NCI-H146 treated with DMSO at 0.1 percent for 48 hours (cell line): ENCODE measurements around the gene TMEM255B.

Experiments
- DNase-seq: peaks from one replicate; lab custom pipeline; 2025; ENCODE audit not compliant: unreplicated experiment; lab: John Stamatoyannopoulos, UW

Gene TMEM255B

DNA sequence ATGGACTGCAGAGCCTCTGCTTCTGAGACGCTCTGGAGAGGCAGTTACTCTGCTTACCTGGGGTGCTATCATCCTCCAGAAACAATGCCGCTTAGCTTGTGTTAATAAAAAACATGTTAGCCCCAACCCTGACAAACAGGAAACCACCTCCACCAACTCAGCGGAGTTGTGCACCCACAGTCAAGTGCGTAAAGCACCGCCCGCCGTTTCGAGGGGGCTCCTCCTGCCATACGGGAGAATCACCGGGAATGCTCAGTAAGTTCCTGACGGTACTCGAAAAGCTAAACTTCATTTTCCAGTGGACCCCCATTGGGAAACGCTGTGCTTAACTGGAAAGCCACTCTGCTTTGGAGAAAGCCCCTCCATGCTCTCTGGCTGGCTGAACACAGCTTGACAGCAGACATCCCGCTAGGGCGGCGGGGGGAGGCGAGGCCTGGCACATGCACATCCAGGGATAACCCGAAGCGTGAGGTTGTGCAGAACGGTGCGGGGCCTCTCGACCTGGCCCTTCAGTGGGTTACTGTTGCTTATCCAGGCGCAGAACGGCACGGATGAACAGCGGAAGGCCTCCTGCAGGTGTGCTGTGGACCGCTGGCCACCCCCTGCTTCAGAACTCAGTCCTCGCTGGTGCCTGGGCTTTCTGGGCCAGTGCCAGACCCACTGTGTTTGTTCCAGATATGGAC, 87.8 kb downstream of the TMEM255B start:
- no peak for DNase-seq

DNA sequence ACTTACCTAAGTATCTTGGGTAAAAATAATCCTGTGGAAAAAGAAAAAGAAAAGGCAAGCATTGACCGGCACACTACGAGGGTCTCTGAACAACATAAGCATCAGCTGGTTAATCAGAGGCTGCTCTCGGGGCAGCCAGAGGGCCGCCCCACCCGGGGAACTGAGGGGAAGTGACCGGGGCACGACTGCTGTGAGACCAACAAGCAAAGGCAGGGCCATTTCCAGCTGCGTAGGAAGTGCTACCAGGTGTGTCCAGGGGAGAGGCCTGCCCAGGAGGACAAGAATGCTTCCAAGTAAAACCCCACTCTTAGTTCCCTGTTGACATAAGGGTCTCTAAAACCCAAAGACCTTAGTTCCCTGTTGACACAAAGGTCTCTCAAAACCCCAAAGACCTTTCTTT, 89.0 kb downstream of the TMEM255B start:
- no peak for DNase-seq

DNA sequence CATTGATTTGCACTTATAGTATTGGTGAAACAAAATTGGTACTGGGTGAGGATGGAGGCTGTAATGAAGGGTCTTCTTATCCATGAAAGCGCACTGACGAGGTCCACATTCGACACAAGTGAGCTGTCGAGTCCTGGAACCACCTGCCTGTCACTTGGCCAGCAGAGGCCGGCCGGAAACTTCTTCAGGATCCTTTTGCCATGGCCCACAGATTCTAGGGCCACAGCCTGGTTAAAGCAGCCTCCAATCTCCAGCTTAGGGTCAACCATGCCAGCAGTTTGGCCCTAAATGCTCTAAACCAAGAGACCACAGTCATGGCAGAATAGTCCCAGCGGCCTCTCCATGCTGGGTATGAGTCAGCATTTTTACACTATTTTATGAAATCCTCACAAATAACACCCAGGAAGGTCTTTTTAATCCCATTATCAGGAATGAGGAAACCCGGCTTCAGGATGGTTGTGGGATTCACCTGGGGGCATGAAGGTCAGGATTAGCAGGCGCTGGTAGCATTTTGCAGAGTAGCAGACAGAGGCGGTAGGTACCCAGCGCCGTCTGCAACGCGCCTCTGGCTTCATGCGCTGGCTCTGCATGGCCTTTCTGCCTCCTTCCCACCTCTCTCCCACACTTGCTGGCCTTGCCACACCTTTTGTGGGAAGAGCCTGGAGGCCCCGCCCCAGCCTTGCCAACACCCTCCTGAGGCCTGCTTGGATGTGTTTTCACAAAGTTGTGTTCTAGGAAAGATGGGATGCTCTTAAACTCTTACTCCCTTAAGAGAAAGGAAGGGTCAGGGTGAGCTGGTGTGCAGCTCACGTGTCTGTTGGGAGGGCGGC, 89.6 kb downstream of the TMEM255B start:
- no peak for DNase-seq

DNA sequence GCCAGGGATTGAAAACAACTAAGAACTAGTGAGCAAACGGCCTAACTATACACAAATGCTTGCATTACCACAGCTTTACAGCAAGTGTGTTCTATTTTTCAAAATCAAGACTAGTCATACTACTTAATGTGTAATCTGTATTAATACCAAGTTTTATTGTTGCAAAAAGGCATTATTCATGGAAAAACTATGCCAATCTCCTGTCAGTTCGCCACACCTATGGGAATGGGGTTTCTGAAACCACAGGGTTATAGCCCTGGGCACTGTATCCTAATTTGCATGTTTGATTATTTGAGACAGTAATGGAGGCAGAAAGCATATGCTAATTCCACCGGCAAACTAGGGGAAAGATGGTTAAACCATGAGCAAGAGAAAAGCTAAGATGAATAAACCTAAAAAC, 90.5 kb downstream of the TMEM255B start:
- no peak for DNase-seq

DNA sequence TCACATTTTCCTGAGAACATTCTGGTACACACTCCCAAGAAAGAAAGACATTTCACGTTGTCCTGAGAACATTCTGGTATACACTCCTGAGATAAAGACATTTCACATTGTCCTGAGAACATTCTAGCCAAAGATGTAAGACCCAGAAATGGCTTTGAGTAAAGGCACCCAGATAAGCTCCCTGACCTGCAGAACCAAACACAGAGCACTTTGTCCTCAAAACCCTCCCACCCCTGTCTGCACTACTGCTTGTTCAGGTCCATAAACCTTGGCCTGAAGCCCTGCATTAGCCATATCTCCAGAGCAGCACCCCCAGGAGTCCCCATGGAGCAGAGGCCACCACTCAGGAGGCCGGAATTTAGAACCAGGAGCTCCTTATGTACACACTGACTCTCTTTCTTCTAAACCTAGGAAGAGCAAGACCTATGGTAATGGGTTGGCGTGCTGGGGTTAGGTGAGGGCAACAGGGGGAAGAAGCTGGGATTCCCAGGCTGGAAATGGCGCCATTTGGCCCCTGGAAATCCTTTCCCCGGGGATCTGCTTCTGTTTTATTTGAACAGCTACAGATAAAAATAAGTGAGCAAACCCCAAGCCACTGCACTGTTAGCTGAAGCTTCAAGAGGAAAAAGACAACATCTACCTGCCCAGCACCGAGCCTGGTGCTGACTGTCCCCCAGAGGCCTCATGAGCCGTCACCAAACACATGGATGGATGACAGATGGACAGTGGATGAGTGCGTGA, 91.1 kb downstream of the TMEM255B start:
- no peak for DNase-seq

DNA sequence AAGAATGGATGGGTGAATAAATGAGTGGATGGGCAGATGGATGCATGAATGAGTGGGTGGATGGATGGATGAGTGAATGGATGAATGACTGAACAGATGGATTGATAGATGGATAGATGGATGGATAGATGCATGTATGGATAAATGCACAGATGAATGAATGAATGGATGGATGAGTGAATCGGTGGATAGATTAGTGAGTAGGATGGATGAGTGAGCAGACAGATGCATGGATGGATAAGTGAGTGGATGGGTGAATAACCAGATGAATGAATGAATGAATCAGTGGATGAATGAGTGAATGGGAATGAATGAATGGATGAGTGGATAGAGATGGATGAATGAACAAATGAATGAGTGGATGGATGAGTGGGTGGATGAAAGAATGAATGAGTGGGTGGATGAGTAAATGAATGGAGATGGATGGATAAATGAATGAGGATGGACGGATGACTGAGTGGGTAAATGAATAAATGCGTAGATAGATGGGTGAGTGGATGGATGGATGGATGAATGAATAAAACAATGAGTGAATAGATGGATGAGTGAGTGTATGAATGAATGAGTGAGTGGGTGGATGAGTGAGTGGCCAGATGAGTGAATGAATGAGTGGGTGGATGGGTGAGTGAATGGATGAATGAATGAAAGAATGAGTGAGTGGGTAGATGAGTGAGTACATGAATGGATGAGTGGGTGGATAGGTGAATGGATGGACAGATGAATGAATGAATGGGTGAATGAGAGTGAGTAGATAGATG, 91.9 kb downstream of the TMEM255B start:
- DNase-seq = no peak

DNA sequence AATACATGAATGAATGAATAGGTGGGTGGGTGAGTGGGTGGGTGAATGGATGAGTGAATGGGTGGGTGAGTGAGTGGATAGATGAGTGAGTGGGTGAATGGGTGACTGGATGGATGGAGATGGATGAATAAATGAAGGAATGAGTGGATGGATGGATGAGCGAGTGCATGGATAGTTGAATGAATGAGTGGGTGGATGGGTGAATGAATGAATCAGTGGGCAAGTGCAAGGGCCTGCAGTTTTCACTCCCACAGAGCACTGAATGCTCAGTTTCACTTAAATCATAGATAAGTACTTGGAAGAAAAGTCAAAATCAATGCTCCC, 92.4 kb downstream of the TMEM255B start:
- DNase-seq = no peak

DNA sequence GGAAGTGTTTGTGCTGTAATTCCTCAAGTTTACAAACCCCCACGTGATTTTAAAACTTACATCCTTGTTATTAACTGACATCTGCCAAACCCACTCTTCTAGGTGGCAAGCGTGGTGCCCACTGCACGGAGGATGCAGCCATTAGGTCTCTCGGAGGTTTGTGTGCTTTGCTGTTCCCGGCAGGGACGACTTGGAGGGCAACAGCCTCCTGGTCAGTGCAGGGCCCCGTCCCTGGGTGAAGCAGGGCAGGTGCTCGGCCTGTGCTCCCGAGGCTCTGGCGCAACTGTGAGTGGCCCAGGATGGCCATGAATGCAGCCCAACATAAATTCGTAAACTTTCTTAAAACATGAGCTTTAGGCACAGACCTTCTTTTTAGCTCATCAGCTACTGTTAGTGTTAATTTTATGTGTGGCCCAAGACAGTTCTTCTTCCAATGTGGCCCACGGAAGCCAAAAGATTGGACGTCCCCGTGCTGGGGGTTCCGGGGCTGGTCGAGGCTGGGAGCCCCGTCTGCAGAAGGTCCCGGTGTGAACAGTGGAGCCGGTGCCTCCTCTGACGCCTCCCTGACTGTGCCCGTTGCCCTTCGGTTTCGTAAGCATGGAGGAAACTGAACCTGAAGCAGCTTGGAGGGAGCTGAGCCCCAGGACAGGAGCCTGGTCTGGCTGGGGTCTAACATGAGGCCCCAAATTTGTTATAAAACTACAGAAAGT, 93.0 kb downstream of the TMEM255B start:
- no peak for DNase-seq

DNA sequence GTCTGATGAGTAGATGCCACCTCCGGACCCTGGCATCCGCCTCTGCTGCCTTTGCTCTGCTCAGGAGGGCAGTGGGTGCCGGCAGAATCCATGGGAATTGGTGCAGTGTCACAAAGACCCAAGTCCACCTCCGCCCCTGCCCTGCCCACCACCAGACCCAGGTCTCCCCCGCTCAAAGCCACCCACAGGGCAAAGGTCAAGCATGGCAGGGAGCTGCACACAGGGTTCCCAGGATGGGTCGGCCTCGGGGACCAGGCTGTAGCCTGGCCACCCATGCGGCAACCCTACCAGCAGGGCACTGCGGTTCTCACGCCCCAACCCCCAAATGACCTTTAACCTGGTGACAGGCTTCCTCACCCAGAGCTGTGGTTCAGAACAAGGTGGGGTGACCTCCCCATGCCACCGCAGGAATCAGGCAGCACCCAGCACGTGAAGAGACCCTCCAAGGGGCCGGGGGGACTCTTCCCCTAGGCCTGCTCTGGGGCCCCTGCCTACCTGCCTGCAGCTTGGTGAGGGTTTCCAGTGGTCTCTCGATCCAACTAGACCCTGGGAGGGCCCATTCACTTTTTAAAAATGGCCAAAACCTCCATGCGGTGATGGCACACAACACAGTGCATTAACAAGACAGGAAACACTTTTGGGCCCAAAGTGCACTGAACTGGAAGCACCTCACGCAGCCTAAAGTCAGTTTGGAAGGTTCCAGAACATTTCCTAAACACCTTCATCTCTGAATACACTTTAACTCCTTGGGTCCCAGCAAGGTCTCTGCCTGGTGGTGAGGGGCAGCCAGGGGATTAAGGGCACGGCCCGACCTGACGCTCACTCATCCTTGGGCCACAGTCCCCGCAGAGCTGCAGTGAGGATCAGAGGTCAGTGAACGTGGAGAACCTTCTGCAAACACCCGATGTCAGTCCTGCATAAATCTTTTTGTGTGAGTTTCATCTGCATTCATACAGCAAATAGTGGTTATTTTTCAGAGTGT, 93.8 kb downstream of the TMEM255B start:
- no peak for DNase-seq

DNA sequence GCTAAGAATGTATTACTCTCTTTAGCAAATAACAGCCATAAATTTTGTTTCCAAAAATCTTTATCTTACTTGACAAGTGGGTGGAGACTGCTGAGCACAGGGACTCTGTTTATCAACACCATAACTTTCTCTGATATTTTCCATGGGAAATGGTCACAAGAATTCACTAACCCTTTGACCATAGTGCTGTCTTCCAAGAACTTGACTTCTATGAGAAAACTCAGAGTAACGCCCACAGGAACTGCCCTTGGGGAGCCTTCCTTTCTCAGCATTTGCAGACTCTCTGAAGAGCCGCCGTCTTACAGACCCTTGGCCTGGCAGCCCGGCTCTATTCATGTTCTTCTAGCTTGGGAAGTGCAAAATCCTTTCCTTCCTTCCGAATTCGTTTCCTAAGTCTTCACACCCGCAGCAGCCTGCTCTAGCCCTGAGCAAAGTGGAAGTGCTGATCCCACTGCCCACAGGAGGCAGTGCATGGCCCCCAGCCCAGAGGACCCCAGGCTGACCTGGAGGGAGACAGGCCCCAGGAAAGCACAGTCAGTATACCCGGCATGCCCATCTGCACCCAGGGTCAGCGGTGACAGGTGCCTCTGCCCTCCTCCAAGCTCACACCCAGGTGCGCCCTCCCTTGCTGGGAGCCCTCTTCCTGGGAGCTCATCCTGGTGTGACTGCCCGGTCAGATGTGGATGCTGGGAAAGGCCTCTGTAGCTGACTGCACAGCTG, 94.7 kb downstream of the TMEM255B start:
- DNase-seq = no peak

DNA sequence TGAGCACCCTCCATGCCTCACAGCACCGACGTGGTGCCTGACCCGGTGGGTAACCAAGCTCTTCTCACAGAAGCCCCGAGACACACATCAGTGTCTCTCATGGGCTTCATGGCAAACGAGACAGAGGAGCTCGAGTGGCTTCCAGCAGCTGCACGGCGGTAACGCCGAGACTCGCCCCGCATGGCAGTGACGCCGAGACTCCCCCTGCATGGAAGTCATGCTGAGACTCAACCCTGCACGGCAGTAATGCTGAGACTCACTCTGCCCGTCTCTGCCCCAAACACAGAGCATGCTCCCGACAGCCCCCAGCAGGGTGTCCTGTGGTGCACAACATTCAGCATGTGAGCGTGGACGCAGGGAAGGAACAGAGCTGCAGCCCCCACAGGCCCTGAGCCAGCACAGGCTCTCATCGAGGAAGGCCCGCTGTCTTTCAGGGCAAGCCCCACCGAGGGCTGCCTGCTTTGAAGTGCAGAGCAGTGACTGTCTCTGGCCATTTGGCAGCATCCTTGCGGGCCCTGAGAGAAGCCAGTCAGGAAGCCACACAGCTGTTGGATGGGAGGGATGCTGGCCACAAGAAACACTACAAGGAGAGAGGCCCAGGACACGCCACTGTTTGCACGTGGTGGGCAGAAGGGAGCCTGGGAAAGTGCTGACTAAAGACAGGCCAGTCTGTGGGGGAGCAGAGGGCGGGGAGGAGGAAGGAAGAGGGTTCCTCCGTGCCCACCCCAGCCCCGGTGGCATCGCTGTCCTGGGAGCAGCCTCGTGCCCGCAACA, 95.4 kb downstream of the TMEM255B start:
- no peak for DNase-seq

DNA sequence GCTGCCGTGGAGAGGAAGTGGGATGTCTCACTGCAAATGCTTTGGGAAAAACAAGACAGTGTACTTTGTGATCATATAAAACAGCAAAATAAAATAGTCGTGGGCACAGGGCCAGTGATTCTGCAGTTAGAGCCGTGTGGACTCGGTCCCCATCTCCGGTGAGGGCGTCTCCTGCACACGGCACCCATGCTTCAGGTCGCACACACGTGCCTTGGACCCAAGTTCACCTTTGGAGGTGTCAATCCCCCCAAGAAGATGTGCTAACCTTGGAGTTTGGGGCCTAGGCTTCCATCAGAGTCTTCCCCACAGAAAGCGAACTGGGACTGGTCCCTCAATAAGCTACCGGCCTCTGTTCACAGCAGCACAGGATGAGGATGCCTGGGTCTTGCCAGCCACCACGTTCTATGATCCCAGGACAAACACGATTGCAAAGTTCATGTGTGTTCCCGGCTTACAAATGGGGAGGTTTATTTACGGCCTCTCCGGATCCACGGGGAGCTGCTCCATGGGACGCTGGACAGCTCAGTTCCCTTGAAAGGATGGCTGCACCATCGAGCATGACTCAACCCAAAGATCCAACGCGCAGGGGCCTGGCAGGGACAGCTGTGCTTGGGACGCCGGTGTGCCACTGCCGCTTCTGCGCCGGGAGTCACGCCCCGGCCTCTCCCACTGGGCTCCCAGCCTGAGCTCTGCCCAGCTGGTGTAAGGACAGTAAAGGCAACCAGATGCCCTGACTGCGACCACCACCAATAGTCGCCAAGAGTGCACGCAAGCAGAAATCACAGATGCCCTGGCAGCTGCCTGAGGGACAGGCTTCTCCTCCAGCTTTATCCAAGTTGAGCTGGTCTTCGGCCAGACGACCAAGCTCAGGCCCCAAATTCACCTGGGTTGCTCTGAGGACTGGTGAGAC, 96.2 kb downstream of the TMEM255B start:
- DNase-seq = no peak

DNA sequence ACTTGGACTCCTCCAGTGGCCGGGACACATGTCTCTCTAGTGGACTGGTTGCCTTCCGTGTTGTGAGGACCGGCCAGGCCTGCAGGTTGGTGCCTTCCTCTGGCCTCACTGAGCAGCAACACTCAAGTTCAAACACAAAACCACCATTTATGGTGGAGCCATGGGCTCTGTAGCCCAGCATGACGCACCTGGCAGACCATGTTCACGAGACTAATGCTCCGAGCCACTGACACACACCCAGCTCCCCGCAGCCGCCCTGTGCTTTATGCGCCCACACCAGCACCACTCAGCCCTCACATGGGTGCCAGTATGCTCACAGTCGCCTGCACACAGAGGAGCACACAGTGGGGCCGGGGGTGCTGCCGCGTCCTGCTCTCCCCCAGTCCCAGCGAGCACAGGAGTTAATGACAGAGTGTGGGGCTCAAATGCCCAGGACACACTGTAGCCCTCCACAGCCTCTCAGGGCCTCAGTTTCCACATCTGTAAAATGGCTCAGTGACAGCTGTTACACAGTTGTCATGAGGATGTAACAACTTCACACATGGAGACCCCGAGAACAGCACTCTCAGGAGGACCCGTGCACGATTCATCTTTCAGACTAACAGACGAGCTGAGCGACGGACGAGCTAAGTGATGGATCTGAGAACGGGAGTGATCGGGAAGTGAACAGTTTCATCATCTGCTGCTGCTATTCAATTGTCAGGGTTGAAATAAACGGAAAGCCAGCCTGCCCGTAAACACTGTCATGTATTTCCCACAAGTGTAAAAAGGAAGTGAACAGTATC, 97.1 kb downstream of the TMEM255B start:
- DNase-seq = no peak

DNA sequence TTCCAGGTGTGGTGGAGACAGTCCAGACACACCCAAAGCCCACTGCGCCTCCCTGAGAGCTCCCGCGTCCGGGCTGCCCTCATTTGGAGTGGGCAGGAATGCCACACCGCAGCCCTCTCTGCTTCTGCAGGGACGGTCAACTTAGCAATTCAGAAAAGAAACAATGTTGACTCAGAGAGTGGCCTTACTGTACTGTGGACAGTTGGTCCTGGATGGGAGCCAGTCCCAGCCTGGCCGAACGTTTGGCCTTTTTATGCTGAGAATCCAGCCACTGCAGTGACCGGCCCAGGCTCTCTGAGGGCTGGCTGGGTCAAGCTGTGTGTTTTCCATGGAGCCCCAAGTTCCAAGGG, 97.7 kb downstream of the TMEM255B start:
- no peak for DNase-seq

DNA sequence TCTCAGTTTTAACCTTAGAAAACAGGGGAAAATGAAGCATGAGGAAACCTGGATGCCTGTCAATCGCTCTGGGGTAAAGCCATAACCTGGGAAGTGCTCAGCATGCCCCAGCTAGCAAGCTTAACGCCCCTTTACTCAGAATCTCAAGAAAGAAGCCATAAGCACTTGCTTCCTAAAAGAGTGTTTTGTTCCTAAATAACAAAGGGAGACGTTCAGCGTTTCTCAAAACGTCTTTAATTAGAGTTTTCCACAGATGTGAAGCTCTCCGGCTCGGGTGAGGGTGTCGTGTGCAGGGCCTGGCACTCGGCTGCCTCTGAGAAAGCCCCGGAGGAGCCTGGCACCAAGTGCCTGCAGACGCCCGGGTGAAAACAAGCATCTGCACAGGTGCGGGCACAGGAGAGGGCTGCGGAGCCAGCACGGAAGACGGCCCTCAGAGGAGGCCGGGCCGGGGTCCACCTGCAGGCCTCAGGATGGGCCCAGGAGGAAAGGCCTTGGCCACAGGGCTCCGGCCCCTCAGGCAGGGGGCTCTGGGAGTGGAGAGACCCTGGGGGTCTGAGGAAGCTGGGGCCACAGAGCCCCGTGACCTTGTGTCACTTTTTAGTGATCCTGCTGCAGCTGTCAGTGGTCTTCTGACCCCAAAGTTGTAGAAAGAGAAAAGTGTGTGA, 98.6 kb downstream of the TMEM255B start:
- DNase-seq = no peak
